ENCODE data around the gene GOLGA6L10.
"Not testable (repeated sequence)": the region's sequence is repeated elsewhere in the genome, so short reads cannot be mapped to it uniquely, and the experiment has no call there.

The GOLGA6L10 gene

DNA sequence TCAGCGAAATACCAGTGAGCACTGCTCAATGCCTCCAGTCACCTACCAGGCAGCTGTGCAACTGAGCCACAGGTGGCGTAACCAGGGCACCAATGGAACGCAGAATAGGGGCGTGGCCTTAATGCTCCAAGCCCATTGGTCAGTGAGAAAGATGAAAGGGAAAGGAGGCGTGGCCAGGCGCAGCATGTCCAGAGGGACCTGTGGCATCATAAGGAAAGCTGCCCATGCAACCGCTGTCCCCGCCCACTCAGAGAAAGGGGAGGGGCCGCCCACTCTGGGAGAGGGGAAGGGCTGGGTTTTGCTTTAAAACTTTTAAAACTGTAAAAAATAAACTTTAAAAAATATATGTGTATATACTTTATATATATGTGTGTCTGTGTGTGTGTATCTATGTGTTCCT, at the start of gene GOLGA6L10:
GOLGA6L10 (minus strand) TSS at position 101 of the 400 bp plus-strand sequence; CDS start at position 1, 100 bp downstream.
- not testable (repeated sequence) for DNase-seq

- DNase-seq, result no peak
These were observed 49.5 kb upstream of the GOLGA6L10 start for GRCh38 chr15:82398785-82399184.

- no peak for DNase-seq
These were observed 48.5 kb upstream of the GOLGA6L10 start for GRCh38 chr15:82397817-82398216.

GRCh38 chr15:82395788-82396187, 46.5 kb upstream of the GOLGA6L10 start:
- DNase-seq, result not testable (repeated sequence)

DNA sequence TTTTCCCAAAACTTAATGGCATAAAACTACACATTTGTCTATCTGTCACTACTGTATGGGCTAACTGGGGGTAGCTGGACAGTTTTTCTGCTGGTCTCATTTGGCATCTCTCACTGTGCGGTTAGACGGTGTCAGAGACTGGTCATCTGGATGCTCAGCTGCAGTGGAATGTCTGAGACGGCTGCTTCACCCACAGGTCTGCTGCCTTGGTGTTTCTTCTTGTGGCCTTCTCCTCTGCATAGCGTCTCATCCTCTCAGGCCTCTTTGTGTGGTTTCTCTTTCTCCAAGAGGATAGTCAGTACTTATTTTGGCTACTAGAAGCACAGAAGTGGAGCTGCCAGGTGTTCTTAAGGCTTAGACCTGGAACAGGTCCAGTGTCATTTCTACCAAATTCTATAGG, 44.4 kb upstream of the GOLGA6L10 start:
- DNase-seq, result no peak

- not testable (repeated sequence) for DNase-seq
These were observed 42.8 kb upstream of the GOLGA6L10 start for GRCh38 chr15:82392077-82392476.

GRCh38 chr15:82390152-82390551, 40.9 kb upstream of the GOLGA6L10 start:
- DNase-seq, result not testable (repeated sequence)

GRCh38 chr15:82387209-82387608, 37.9 kb upstream of the GOLGA6L10 start:
- DNase-seq, result not testable (repeated sequence)

DNA sequence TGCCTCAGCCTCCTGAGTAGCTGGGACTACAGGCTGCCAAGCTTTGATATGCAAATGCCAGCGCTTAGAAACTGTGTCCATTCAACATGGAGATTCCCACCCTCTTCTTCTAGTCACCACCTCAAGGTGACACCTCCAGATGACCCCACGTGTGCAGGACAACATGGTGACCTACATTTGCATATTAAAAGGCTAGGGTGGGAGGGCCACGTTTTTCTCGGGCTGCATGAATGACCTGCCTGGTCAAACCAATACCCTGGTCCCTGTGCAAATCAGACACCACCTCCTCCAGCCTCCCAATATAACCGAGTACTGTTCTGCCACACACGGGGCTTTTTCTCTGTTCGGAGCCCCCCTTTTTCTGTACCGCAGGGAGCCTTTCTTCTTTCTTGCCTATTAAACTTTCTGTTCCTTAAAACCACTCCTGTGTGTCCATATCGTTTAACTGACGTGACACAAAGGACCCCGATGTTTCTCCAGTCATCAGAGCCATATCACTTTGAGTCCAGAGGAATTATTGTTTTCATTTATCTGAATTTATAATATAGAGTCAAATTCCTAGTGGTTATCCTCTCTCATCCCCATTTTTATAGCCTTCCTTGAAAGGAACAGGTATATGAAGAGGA, 32.2 kb upstream of the GOLGA6L10 start:
- DNase-seq, result not testable (repeated sequence)

DNA sequence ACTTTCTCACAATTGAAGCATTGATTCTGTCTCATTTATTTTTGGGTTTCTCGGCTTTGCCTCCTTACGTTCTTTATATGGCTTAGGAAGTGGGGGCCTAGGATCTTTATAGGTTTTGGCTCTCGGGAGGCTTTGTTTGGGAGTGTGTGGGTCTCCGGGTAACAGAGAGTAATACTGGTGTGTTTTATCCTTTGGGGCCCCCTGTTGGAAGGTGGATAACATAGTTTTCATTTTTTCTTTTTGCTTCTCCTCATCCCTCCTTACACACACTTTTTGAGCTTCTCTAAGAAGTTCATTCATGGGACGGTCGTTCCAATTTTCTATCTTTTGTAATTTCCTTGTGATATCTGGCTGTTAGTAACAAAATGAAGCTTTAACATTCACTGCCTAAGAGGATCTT, 30.3 kb upstream of the GOLGA6L10 start:
- not testable (repeated sequence) for DNase-seq

- not testable (repeated sequence) for DNase-seq
These were observed 24.4 kb upstream of the GOLGA6L10 start for GRCh38 chr15:82373661-82374060.

- no peak for DNase-seq
These were observed 22.4 kb upstream of the GOLGA6L10 start for GRCh38 chr15:82371656-82372055.

DNA sequence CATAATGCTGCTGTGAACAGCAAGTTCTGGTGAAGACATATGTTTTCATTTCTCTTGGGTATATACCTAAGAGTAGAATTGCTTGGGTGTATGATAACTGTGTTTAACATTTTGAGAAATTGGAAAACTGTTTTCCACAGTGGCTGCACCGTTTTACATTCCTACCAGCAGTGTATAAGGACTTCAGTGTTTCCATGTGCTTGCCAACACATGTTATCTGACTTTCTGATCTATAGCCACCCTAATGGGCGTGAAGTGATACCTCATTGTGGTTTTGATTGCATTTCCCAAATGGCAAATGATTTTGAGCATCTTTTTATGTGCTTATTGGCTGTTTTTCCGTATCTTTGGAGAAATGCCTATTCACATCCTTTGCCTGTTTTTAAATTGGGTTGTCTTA, 18.5 kb upstream of the GOLGA6L10 start:
- DNase-seq, result not testable (repeated sequence)

GRCh38 chr15:82365692-82366323, 16.5 kb upstream of the GOLGA6L10 start:
- not testable (repeated sequence) for DNase-seq

DNA sequence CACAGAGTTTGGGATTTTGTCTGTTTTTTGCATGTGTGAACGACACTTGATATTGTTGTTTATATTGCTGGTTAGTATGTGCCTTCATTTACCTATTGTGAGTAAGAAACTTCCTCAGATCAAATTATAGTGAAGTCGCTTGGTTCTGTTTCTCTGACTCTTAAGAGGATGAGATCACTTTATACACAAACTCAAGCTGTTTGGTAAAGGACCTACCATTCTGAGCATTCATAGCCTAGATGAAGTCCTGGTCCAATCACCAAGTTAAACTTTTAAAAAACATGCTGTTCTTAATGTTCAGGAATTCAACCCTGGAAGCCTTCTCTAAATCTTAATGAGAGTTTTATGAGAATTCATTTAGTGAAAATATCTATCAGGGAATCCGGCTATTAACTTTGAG, 15.3 kb upstream of the GOLGA6L10 start:
- not testable (repeated sequence) for DNase-seq

- not testable (repeated sequence) for DNase-seq
These were observed 13.5 kb upstream of the GOLGA6L10 start for GRCh38 chr15:82362790-82363189.

DNA sequence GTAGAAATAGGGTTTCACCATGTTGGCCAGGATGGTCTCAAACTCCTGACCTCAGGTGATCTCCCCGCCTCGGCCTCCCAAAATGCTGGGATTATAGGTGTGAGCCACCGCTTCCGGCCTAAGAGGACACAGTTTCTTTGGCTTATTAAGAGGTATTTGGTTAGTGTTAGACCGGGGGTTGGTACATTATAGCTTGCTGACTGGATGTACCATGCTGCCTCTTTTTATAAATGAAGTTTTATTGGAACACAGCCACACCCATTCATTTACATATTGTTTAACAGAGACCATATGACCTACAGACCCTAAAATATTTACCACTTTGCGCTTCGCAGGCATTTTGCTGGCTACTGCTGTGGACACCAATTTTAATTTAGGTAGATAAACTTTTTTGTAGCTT, 11.3 kb upstream of the GOLGA6L10 start:
- DNase-seq, result not testable (repeated sequence)

GRCh38 chr15:82355055-82355454, 5.8 kb upstream of the GOLGA6L10 start:
- DNase-seq, result not testable (repeated sequence)

DNA sequence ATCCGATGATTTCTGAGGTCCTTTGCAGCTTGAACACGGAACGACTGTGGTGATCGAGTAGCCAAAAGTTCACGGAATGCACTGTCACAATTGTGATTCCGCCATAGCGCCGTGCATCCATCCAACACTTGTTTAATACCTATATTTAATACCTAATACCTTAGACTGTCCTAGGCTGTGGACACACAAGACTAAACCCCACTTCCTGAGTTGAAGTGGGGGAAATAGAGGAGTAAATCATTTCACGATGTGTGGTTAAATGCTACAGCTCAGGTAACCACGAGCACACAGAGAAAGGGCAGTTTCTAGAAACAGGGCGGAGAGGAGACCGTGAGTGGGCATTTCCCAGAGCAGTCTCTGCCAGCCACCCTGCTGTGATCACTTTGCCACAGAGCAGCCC, 5.3 kb upstream of the GOLGA6L10 start:
- not testable (repeated sequence) for DNase-seq

GRCh38 chr15:82347645-82348044, 1.6 kb downstream of the GOLGA6L10 start:
- not testable (repeated sequence) for DNase-seq

GRCh38 chr15:82345176-82345575, 4.1 kb downstream of the GOLGA6L10 start:
- DNase-seq, result not testable (repeated sequence)

DNA sequence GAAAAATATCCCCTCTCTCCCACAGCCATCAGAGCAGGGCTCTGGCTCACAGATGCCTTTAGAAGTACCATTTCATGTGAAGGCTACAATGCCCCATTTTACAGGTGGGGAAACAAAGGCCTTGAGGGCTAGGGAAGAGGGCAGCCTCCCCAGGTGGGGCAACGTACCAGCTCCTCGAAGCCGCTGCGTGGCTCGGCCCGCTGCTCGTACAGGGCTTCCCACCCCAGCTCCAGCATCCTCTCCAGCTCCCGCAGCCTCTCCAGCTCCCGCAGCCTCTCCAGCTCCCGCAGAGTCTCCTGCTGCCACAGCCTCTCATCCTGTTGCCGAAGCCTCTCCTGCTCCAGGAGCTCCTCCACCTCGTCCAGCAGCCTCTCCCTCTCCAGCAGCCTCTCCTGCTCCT, 4.9 kb downstream of the GOLGA6L10 start:
- not testable (repeated sequence) for DNase-seq

- DNase-seq, result not testable (repeated sequence)
These were observed 5.4 kb downstream of the GOLGA6L10 start for GRCh38 chr15:82343851-82344250.

All from hypothalamus (tissue), 51 donors.